ENCODE measurements around the gene AUTS2.

GRCh38 chr7:70056363-70056762 is 458.1 kb downstream of the AUTS2 start:
- no peak for TF ChIP-seq PAX5 (IDR thresholded peaks at IDR 0.05; ENCODE audit: insufficient read depth, low read length, severe bottlenecking)
- TF ChIP-seq POLR2A (IDR thresholded peaks at IDR 0.05; ENCODE audit: low read depth, low read length), result no peak
- TF ChIP-seq POLR2AphosphoS5 (IDR thresholded peaks at IDR 0.05; ENCODE audit: low read depth, low read length), result no peak
- TF ChIP-seq TAF1 (IDR thresholded peaks at IDR 0.05; ENCODE audit: low read depth, low read length), result no peak

Data from GM12891 (cell line).